Measurements from ENCODE around the gene XRCC5. TPM values are rescaled to one million over a fixed set of nuclear protein-coding genes. Genes with fewer than 3 reads are reported as not detected.
A peak's percentile ranks its signal among the peaks of the same experiment; 100 is the strongest.

Gene XRCC5
- total RNA-seq, 4 donors from 2014 or later = 87.3 to 202 (median 170) TPM

DNA sequence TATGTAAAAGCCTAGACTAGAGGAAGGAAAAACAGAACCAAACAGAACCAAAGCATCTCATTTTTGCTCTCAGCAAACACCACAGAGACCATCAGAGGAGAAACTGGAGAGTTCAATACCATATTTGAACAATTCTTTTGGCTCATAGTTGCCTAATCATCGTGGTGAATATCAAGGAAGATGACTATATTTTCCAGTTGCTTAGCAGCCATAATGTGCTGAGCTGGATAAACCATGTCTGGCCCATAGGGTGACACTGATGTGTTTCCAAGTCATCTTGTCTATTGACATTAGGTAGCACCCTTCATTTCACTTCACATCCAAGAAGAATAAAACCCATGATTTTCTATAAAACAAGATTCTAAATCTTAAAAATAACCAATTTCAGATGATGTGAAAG, 5.9 kb upstream of the XRCC5 start:
- WGBS, 2 donors = 33 to 40% methylated on average over 1 of the region's 1 CpG
- Histone ChIP-seq H3K9me3 (no peaks in the 10 kb centered on the region), H3K27ac (no peak overlapping the region), H3K27me3 (no peaks in the 10 kb centered on the region), H3K36me3 (no peaks in the 10 kb centered on the region), H3K4me1 (peaks cover 0 to 9% (median 2%) of the 10 kb centered on the region in 3 donors), H3K4me3 (no peak overlapping the region)
- no peak for DNase-seq
- intact Hi-C loops (cut with DNase I) = no loop called here
- TF ChIP-seq, protein P1, sequence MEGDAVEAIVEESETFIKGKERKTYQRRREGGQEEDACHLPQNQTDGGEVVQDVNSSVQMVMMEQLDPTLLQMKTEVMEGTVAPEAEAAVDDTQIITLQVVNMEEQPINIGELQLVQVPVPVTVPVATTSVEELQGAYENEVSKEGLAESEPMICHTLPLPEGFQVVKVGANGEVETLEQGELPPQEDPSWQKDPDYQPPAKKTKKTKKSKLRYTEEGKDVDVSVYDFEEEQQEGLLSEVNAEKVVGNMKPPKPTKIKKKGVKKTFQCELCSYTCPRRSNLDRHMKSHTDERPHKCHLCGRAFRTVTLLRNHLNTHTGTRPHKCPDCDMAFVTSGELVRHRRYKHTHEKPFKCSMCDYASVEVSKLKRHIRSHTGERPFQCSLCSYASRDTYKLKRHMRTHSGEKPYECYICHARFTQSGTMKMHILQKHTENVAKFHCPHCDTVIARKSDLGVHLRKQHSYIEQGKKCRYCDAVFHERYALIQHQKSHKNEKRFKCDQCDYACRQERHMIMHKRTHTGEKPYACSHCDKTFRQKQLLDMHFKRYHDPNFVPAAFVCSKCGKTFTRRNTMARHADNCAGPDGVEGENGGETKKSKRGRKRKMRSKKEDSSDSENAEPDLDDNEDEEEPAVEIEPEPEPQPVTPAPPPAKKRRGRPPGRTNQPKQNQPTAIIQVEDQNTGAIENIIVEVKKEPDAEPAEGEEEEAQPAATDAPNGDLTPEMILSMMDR (IDR thresholded peaks at IDR 0.05) = no peak
- TF ChIP-seq POLR2A (IDR thresholded peaks at IDR 0.05) = no peak

DNA sequence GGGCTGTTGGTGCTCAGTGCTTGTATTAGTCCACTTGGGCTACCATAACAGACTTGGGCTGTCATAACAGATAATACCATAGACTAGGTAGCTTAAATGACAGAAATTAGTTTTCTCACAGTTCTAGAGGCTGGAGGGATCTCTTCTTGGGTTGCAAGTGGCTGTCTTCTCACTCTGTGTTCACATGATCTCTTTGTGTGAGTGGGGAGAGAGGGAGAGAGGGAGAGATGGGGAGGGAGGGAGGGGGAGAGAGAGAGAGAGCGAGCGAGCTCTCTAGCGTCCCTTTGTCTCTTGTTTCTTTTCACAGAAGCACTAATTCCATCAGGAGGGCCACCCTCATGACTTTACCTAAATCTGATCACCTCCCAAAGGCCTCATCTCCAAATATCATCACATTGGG, 4.5 kb upstream of the XRCC5 start:
- intact Hi-C loops (cut with DNase I) = no loop called here
- no peak for DNase-seq
- TF ChIP-seq, protein P1 (IDR thresholded peaks at IDR 0.05) = no peak
- TF ChIP-seq POLR2A (IDR thresholded peaks at IDR 0.05) = no peak
- no peaks in the 10 kb centered on the region for H3K36me3 ChIP-seq
- WGBS, 2 donors = 76 to 90% methylated on average over 2 to 3 of the region's 3 CpGs
- H3K4me1 ChIP-seq = peaks cover 0 to 14% (median 6%) of the 10 kb centered on the region in 3 donors
- H3K4me3 ChIP-seq = no peak overlapping the region
- H3K9me3 ChIP-seq = no peaks in the 10 kb centered on the region
- no peak overlapping the region for H3K27ac ChIP-seq
- H3K27me3 ChIP-seq = no peaks in the 10 kb centered on the region

DNA sequence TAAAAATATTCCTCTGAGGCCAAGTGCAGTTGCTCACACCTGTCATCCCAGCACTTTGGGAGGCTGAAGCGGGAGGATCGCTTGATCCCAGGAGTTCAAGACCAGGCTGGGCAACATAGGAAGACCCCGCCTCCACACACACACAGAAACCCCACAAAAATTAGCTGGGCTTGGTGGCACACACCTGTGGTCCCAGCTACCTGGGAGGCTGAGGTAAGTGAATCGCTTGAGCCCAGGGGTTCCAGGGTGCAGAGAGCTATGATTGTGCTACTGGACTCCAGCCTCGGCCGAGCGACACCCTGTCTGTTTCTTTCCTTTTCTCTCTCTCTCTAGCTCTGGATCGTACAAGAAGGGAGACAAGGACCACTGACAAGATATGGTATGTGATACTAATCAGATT, 1.8 kb upstream of the XRCC5 start:
- Histone ChIP-seq H3K36me3 (peaks cover 0 to 19% (median 0%) of the 10 kb centered on the region in 3 donors), H3K27ac (peak overlapping the region in 3 of 4 donors; percentile 10 to 95 (median 95)), H3K4me1 (peaks cover 15 to 40% (median 22%) of the 10 kb centered on the region in 3 donors), H3K27me3 (no peaks in the 10 kb centered on the region), H3K9me3 (no peaks in the 10 kb centered on the region), H3K4me3 (peak overlapping the region in 1 of 4 donors; percentile 15)
- 78 to 89% methylated on average over 7 to 8 of the region's 8 CpGs for WGBS, 2 donors
- no peak for DNase-seq
- intact Hi-C loops (cut with DNase I) = no loop called here
- TF ChIP-seq, protein P1 (IDR thresholded peaks at IDR 0.05) = no peak
- TF ChIP-seq POLR2A (IDR thresholded peaks at IDR 0.05) = no peak

DNA sequence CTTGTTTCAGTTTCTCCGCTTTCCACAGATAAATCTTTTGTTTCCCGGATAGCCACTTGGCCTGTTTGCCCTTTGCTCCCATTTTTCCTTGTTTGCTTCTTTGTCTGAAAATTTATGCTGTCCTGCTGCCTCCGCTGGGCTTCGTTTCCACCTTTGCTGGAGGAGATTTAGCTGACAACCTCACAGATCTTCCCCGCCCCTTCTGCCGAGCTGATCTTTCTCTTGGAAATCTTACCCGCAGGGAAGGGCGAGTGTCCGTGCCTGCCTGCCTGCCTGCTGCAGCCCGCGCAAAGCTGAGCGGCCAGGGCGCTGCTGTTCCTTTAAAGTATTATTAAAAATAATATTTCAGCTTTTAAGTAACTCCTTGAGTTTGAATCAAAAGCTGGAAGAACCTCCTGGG, 1.4 kb upstream of the XRCC5 start:
- TF ChIP-seq, protein P1 (IDR thresholded peaks at IDR 0.05) = no peak
- TF ChIP-seq POLR2A (IDR thresholded peaks at IDR 0.05) = no peak
- Histone ChIP-seq H3K27me3 (no peaks in the 10 kb centered on the region), H3K4me3 (peak overlapping the region in 3 of 4 donors; percentile 0 to 72 (median 15)), H3K27ac (peak overlapping the region in 3 of 4 donors; percentile 10 to 95 (median 95)), H3K36me3 (peaks cover 0 to 23% (median 0%) of the 10 kb centered on the region in 3 donors), H3K4me1 (peaks cover 15 to 45% (median 22%) of the 10 kb centered on the region in 3 donors), H3K9me3 (no peaks in the 10 kb centered on the region)
- no peak for DNase-seq
- intact Hi-C loops (cut with DNase I) = no loop called here
- WGBS, 2 donors = 37 to 55% methylated on average over 12 to 13 of the region's 13 CpGs

DNA sequence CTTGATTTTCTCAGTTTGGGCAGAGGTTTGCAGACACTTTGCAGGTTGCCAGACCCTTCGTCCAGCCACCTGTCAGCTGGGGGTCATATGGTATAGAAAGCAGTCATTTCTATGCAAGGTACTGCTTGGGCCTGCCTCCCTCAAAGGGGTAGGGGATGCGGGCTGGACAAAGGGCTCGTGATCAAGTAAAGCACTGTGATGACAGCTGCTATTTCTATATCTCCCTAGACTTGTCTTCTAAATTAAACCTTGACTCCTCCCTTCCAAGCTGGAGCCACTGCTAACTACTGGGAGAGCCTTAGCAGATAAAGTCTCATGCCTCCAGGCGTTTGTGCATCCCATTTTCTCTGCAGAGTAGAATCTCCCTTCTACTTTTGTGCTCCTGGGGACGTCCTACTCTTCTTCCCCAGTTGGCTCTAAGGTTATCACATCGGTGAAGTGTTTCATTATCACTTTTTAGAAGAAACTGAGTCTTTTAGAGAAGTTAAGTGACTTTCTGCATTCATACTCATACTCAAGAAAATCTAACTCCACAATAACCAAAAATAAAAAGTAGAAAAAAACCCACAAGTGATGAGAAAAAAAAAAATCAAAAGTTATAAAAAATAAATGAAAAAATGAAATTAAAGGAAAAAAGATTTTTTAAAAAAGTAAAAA, 710 bp upstream of the XRCC5 start:
- Histone ChIP-seq H3K9me3 (no peaks in the 10 kb centered on the region), H3K36me3 (peaks cover 0 to 30% (median 0%) of the 10 kb centered on the region in 3 donors), H3K27ac (peak overlapping the region in 3 of 4 donors; percentile 92 to 95 (median 95)), H3K4me3 (peak overlapping the region; percentile 72 to 98 (median 86)), H3K27me3 (no peaks in the 10 kb centered on the region), H3K4me1 (peaks cover 15 to 49% (median 22%) of the 10 kb centered on the region in 3 donors)
- DNase-seq = no peak
- TF ChIP-seq, protein P1 (IDR thresholded peaks at IDR 0.05) = no peak
- no peak for TF ChIP-seq POLR2A (IDR thresholded peaks at IDR 0.05)
- intact Hi-C loops (cut with DNase I) = no loop called here
- 14 to 37% methylated on average over 6 of the region's 6 CpGs for WGBS, 2 donors
